Right lobe of liver (tissue), 6 donors: ENCODE data around the gene CCIN. TPM values are rescaled to one million over a fixed set of nuclear protein-coding genes. Genes with fewer than 3 reads are reported as not detected.
A peak's percentile ranks its signal among the peaks of the same experiment; 100 is the strongest.

ENCODE experiments used
- ATAC-seq, 4 donors: fragments of 200-7000 bp; cut with Tn5 transposase; one replicate each; pipeline ENCODE4 v1.9.1; 2020; ENCODE audit warnings: mild to moderate bottlenecking in 4 of 4, moderate library complexity in 4 of 4
- DNase-seq, 3 donors: peaks; one replicate each; pipeline ENCODE4 v3.0.0-alpha.2; 2020
- H3K27ac ChIP-seq, 3 donors: fragments of 200-600 bp; one replicate each; pipeline ENCODE4 v1.8.0; 2022
- H3K27me3 ChIP-seq, 2 donors: fragments of 200-600 bp; one replicate each; pipeline ENCODE4 v1.8.0; 2022
- H3K36me3 ChIP-seq, 4 donors: fragments of 200-600 bp; sonication (generic) in 1 of 4; one replicate each; pipeline versions ENCODE4 v1.5.1 to v1.8.0; 2017 to 2022; ENCODE audit warnings: control low read depth in 1 of 4
- H3K4me1 ChIP-seq, 4 donors: fragments of 200-600 bp; sonication (generic) in 1 of 4; one replicate each; pipeline versions ENCODE4 v1.5.1 to v1.8.0; 2017 to 2022; ENCODE audit warnings: control low read depth in 1 of 4
- H3K4me3 ChIP-seq, 3 donors: fragments of 200-600 bp; one replicate each; pipeline ENCODE4 v1.8.0; 2022
- H3K9me3 ChIP-seq, 4 donors: fragments of 200-600 bp; sonication (generic) in 1 of 4; one replicate each; pipeline versions ENCODE4 v1.5.1 to v1.8.0; 2017 to 2022; ENCODE audit warnings: control low read depth in 1 of 4
- POLR2A ChIP-seq: fragments of 450-650 bp; IDR thresholded peaks from one replicate; pipeline ENCODE4 v1.6.1; 2017; ENCODE audit warnings: antibody characterized with exemption, mild to moderate bottlenecking
- WGBS: methylation state at CpG from one replicate; pipeline ENCODE4 v1.1.6; 2018; ENCODE audit warnings: low coverage, low lambda C conversion rate; ENCODE audit not compliant: insufficient coverage; ENCODE audit errors: missing lambda C conversion rate; 5-methylcytosine and 5-hydroxymethylcytosine counted together
- intact Hi-C, 2 donors: fragments of 100-400 bp; cut with DNase I; formaldehyde crosslinking; loops; one replicate each; pipeline versions ENCODE4 v1.11.2 to v1.14.1; 2022
- total RNA-seq, 6 experiments: library from RNA; depleted of rRNA in 2 of 6; stranded (reverse); fragments of >200 nt in 2 of 6; fragmentation: NEBNext Ultra II Directional in 3 of 6; extraction: Animal tissue kit (Norgen Biotek cat#: 25700) in 3 of 6; gene quantifications; one replicate each; pipeline versions ENCODE4 v1.1.0 to v1.2.4, GENCODE V29; 2016 to 2023
- TF ChIP-seq, protein P1 (sequence below), 4 donors: fragments of 200-600 bp in 3 of 4; fragments of 450-650 bp in 1 of 4; IDR thresholded peaks; one replicate each; pipeline versions ENCODE4 v1.5.1 to v1.8.0; 2016 to 2022; ENCODE audit warnings: antibody characterized with exemption in 4 of 4, mild to moderate bottlenecking in 2 of 4
- donor health status: DM: no; HTN: yes; CAD: no.
- donor health status: DM: no; HTN: no; CAD: no.
- donor health status: DM: no; HTN: no; CAD: no.
- donor health status: DM: no; HTN: yes; CAD: no.
- donor health status: DM: no; HTN: yes; CAD: no.

The CCIN gene
- total RNA-seq, 6 experiments from 2014 or later: not detected

DNA sequence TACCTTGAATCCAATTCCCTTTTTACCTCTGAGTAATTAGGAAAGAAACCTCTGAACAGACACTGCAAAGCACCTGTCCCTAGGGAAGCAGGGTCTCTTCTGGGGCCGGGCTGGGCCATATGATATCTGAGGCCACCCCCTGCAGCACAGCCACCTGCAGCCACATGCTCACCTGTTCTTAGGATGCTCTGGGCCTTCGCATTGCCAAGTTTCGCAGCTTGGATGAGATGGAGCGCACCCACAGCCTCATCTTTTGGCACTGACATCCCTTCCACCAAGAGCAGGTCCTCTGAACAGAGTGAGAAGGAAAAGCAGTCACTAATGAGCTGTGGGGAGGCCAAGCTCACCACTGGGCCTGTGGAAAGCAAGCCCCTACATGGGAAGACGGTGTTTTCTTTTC, 48.8 kb downstream of the CCIN start:
- Histone ChIP-seq H3K4me3 (no peak overlapping the region), H3K36me3 (peaks cover 8 to 90% (median 38%) of the 10 kb centered on the region in 4 donors), H3K4me1 (no peaks in the 10 kb centered on the region), H3K27me3 (no peaks in the 10 kb centered on the region), H3K9me3 (no peaks in the 10 kb centered on the region), H3K27ac (no peak overlapping the region)
- ATAC-seq (peak in 1 of 4 donors; percentile 2), DNase-seq (no peak)
- 100% methylated on average over 5 of the region's 5 CpGs for WGBS
- intact Hi-C loops: no loop called here
- TF ChIP-seq, protein P1, sequence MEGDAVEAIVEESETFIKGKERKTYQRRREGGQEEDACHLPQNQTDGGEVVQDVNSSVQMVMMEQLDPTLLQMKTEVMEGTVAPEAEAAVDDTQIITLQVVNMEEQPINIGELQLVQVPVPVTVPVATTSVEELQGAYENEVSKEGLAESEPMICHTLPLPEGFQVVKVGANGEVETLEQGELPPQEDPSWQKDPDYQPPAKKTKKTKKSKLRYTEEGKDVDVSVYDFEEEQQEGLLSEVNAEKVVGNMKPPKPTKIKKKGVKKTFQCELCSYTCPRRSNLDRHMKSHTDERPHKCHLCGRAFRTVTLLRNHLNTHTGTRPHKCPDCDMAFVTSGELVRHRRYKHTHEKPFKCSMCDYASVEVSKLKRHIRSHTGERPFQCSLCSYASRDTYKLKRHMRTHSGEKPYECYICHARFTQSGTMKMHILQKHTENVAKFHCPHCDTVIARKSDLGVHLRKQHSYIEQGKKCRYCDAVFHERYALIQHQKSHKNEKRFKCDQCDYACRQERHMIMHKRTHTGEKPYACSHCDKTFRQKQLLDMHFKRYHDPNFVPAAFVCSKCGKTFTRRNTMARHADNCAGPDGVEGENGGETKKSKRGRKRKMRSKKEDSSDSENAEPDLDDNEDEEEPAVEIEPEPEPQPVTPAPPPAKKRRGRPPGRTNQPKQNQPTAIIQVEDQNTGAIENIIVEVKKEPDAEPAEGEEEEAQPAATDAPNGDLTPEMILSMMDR (IDR thresholded peaks at IDR 0.05): no peak
- no peak for TF ChIP-seq POLR2A

DNA sequence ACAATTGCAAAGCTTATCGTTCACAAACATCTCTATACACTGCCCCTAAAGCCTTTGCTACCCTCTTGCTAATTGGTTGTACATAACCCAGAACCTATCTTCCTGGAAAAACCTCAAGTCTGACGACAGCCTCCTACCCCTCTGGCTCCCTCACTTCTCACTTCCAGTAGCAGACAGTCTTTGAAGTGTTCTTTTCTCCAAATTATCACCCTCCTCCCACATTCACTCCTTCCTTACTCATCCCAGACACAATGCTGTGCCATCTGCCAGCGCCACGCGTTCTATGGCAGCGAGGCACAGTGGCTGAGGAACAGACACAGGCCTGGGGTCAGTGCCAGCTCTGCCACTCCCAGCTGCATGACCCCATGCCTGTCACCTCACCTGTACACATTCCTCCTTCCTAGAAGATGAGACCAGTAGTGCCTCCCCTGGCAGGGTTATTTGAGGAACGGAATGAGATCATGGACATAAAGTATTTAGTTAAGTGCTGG, 49.3 kb downstream of the CCIN start:
- Histone ChIP-seq H3K27ac (no peak overlapping the region), H3K9me3 (no peaks in the 10 kb centered on the region), H3K4me1 (no peaks in the 10 kb centered on the region), H3K27me3 (no peaks in the 10 kb centered on the region), H3K36me3 (peaks cover 8 to 91% (median 43%) of the 10 kb centered on the region in 4 donors), H3K4me3 (no peak overlapping the region)
- WGBS: 79% methylated on average over 6 of the region's 7 CpGs
- DNase-seq (no peak), ATAC-seq (peak in 3 of 4 donors; percentile 4 to 11 (median 10))
- intact Hi-C loops: no loop called here
- no peak for TF ChIP-seq POLR2A
- TF ChIP-seq, protein P1 (IDR thresholded peaks at IDR 0.05): no peak

Other genes starting within 250 kb of the CCIN start
- gene OR2S2, start 211.2 kb upstream of the CCIN start, total RNA-seq: not detected
- 1 to 10 TPM; 2.0 to 6.2 (median 2.6) TPM for gene RECK, start 132.5 kb upstream of the CCIN start, total RNA-seq
- gene GLIPR2, start 32.7 kb upstream of the CCIN start, total RNA-seq: 1 to 10 TPM; 1.2 to 3.9 (median 2.5) TPM
- 100 to 1,000 TPM in 2 of 6 experiments, 10 to 100 TPM in 4; 52.3 to 154 (median 72.7) TPM for gene CLTA, start 21.5 kb downstream of the CCIN start, total RNA-seq
- gene GNE, start 89.1 kb downstream of the CCIN start, total RNA-seq: 100 to 1,000 TPM in 2 of 6 experiments, 10 to 100 TPM in 4; 45.4 to 133 (median 76.5) TPM
- 10 to 100 TPM in 4 of 6 experiments, 1 to 10 TPM in 2; 6.8 to 13.5 (median 11.9) TPM for gene RNF38, start 230.9 kb downstream of the CCIN start, total RNA-seq